OCI-LY3 (cell line): Measurements from ENCODE around the gene NCBP3.

ENCODE experiments used
- H2AFZ ChIP-seq: fragments of 200-600, 300-600 bp; shearing (Covaris generic); 2 replicates; pipeline ENCODE4 v1.6.0; 2014; ENCODE audit warnings: antibody characterized with exemption, low read depth, low read length
- H3K27ac ChIP-seq: fragments of 200-600, 300-600 bp; sonication (generic); 2 replicates; pipeline ENCODE4 v1.5.1; 2014; ENCODE audit warnings: mild to moderate bottlenecking, low read length, moderate library complexity, mixed read lengths
- H3K27me3 ChIP-seq: fragments of 200-600, 300-600 bp; sonication (generic); 2 replicates; pipeline ENCODE4 v1.6.1; 2014; ENCODE audit warnings: low read depth, low read length, mixed read lengths
- H3K36me3 ChIP-seq: fragments of 200-600, 300-600 bp; sonication (generic); replicated peaks from 2 replicates; pipeline ENCODE3; 2014; ENCODE audit warnings: low read depth, low read length, mixed read lengths
- H3K4me1 ChIP-seq: fragments of 300-600, 200-600 bp; sonication (generic); 2 replicates; pipeline ENCODE4 v1.6.1; 2014; ENCODE audit warnings: low read length, mixed read lengths
- H3K4me2 ChIP-seq: fragments of 200-600, 300-600 bp; sonication (generic); 2 replicates; pipeline ENCODE4 v1.6.1; 2014; ENCODE audit warnings: low read length, mixed read lengths
- H3K4me3 ChIP-seq: fragments of 300-600, 200-600 bp; sonication (generic); 2 replicates; pipeline ENCODE4 v1.5.1; 2014; ENCODE audit warnings: antibody characterized with exemption, mild to moderate bottlenecking, low read length, moderate library complexity
- H3K79me2 ChIP-seq: fragments of 300-600, 200-600 bp; shearing (Covaris generic); 2 replicates; pipeline ENCODE4 v1.6.1; 2014; ENCODE audit warnings: mild to moderate bottlenecking, low read length, mixed read lengths
- H3K9ac ChIP-seq: fragments of 300-600, 200-600 bp; shearing (Covaris generic); 2 replicates; pipeline ENCODE4 v1.6.0; 2014; ENCODE audit warnings: mild to moderate bottlenecking, low read length, moderate library complexity
- H3K9me3 ChIP-seq: fragments of 200-600, 300-600 bp; shearing (Covaris generic); 2 replicates; pipeline ENCODE4 v1.6.1; 2014; ENCODE audit warnings: low read length, mixed read lengths; ENCODE audit not compliant: insufficient read depth
- H4K20me1 ChIP-seq: fragments of 200-600, 300-600 bp; sonication (generic); 2 replicates; pipeline ENCODE4 v1.6.1; 2016; ENCODE audit warnings: low read length, mixed read lengths; ENCODE audit not compliant: insufficient read depth
- EZH2phosphoT487 ChIP-seq: fragments of 200-600 bp; shearing (Covaris generic); IDR thresholded peaks from 2 replicates; pipeline ENCODE4 v1.6.1; 2018; ENCODE audit warnings: antibody characterized with exemption, mixed run types, low read depth
- TF ChIP-seq, protein P1 (sequence below): fragments of 200-600, 300-600 bp; sonication (generic); IDR thresholded peaks from 2 replicates; pipeline ENCODE4 v1.5.1; 2014; ENCODE audit warnings: antibody characterized with exemption, low read length, low read depth

The NCBP3 gene

GRCh38 chr17:3805581-3805980, 40.5 kb downstream of the NCBP3 start:
- H3K9me3 ChIP-seq: no peaks in the 10 kb centered on the region
- H3K4me1 ChIP-seq: no peaks in the 10 kb centered on the region
- no peaks in the 10 kb centered on the region for H4K20me1 ChIP-seq
- H3K9ac ChIP-seq: no peak overlapping the region
- H3K27ac ChIP-seq: no peak overlapping the region
- no peaks in the 10 kb centered on the region for H3K27me3 ChIP-seq
- peaks cover 5% of the 10 kb centered on the region for H3K36me3 ChIP-seq
- no peak overlapping the region for H2AFZ ChIP-seq
- no peak overlapping the region for H3K4me3 ChIP-seq
- H3K4me2 ChIP-seq: no peak overlapping the region
- no peaks in the 10 kb centered on the region for H3K79me2 ChIP-seq
- no peak for TF ChIP-seq EZH2phosphoT487
- TF ChIP-seq, protein P1, sequence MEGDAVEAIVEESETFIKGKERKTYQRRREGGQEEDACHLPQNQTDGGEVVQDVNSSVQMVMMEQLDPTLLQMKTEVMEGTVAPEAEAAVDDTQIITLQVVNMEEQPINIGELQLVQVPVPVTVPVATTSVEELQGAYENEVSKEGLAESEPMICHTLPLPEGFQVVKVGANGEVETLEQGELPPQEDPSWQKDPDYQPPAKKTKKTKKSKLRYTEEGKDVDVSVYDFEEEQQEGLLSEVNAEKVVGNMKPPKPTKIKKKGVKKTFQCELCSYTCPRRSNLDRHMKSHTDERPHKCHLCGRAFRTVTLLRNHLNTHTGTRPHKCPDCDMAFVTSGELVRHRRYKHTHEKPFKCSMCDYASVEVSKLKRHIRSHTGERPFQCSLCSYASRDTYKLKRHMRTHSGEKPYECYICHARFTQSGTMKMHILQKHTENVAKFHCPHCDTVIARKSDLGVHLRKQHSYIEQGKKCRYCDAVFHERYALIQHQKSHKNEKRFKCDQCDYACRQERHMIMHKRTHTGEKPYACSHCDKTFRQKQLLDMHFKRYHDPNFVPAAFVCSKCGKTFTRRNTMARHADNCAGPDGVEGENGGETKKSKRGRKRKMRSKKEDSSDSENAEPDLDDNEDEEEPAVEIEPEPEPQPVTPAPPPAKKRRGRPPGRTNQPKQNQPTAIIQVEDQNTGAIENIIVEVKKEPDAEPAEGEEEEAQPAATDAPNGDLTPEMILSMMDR: no peak

GRCh38 chr17:3804503-3804931, 41.5 kb downstream of the NCBP3 start:
- no peak for TF ChIP-seq EZH2phosphoT487
- TF ChIP-seq, protein P1: no peak
- H3K9ac ChIP-seq: no peak overlapping the region
- H3K79me2 ChIP-seq: no peaks in the 10 kb centered on the region
- no peak overlapping the region for H3K4me3 ChIP-seq
- no peak overlapping the region for H2AFZ ChIP-seq
- H3K4me2 ChIP-seq: no peak overlapping the region
- H4K20me1 ChIP-seq: no peaks in the 10 kb centered on the region
- no peaks in the 10 kb centered on the region for H3K27me3 ChIP-seq
- no peak overlapping the region for H3K27ac ChIP-seq
- no peaks in the 10 kb centered on the region for H3K9me3 ChIP-seq
- H3K36me3 ChIP-seq: no peaks in the 10 kb centered on the region
- no peaks in the 10 kb centered on the region for H3K4me1 ChIP-seq

DNA sequence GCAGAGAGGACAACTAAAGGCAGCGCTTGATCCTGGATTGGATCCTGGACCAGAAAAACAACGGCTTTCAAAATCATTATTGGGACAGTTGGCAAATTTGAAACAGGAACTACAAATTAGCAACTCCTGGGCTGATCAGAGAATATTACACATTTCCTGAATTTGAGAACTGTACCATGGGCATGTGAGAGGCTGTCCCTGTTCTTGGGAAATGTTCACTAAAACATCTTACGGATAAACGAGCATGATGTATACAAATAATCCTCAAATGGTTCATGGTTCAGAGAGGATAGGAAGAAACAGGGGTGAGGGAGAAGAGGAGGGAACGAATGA, 42.8 kb downstream of the NCBP3 start:
- Histone ChIP-seq H3K4me3 (no peak overlapping the region), H3K79me2 (no peaks in the 10 kb centered on the region), H3K27ac (no peak overlapping the region), H3K9me3 (no peaks in the 10 kb centered on the region), H3K4me2 (no peak overlapping the region), H3K36me3 (no peaks in the 10 kb centered on the region), H3K27me3 (no peaks in the 10 kb centered on the region), H3K4me1 (no peaks in the 10 kb centered on the region), H4K20me1 (no peaks in the 10 kb centered on the region), H3K9ac (no peak overlapping the region), H2AFZ (no peak overlapping the region)
- TF ChIP-seq EZH2phosphoT487: no peak
- TF ChIP-seq, protein P1: no peak

- Histone ChIP-seq H3K4me3 (no peak overlapping the region), H3K9ac (no peak overlapping the region), H2AFZ (no peak overlapping the region), H3K4me1 (no peaks in the 10 kb centered on the region), H3K4me2 (no peak overlapping the region), H3K79me2 (no peaks in the 10 kb centered on the region), H3K27ac (no peak overlapping the region), H3K36me3 (no peaks in the 10 kb centered on the region), H3K9me3 (no peaks in the 10 kb centered on the region), H4K20me1 (no peaks in the 10 kb centered on the region), H3K27me3 (no peaks in the 10 kb centered on the region)
- TF ChIP-seq EZH2phosphoT487: no peak
- TF ChIP-seq, protein P1: no peak
These were observed 43.4 kb downstream of the NCBP3 start for GRCh38 chr17:3802461-3803307.
